Smooth muscle cell (in vitro differentiated cells): ENCODE measurements around the gene IL24. TPM values are rescaled to one million over a fixed set of nuclear protein-coding genes. Genes with fewer than 3 reads are reported as not detected.

Experiments
- DNase-seq: peaks from one replicate; lab custom pipeline; 2025; ENCODE audit not compliant: unreplicated experiment; lab: John Stamatoyannopoulos, UW
- H2AFZ ChIP-seq: fragments of 200-600 bp; sonication (generic); 2 replicates; pipeline ENCODE4 v1.6.0; 2016; ENCODE audit warnings: antibody characterized with exemption, low read depth, mild to moderate bottlenecking
- H3F3A ChIP-seq: fragments of 200-600 bp; sonication (generic); 2 replicates; pipeline ENCODE4 v1.6.0; 2017; ENCODE audit warnings: antibody characterized with exemption, low read depth
- H3K27ac ChIP-seq: fragments of 200-600 bp; sonication (generic); 2 replicates; pipeline ENCODE4 v1.5.1; 2016; ENCODE audit warnings: low read depth, mild to moderate bottlenecking
- H3K27me3 ChIP-seq: fragments of 200-600 bp; sonication (generic); 2 replicates; pipeline ENCODE4 v1.6.1; 2016; ENCODE audit warnings: low read depth, mild to moderate bottlenecking
- H3K36me3 ChIP-seq: fragments of 200-600 bp; sonication (generic); 2 replicates; pipeline ENCODE4 v1.5.1; 2016; ENCODE audit warnings: low read depth
- H3K4me1 ChIP-seq: fragments of 200-600 bp; sonication (generic); 2 replicates; pipeline ENCODE4 v1.5.1; 2016; ENCODE audit warnings: low read depth
- H3K4me2 ChIP-seq: fragments of 200-600 bp; sonication (generic); 2 replicates; pipeline ENCODE4 v1.6.0; 2016; ENCODE audit warnings: mild to moderate bottlenecking
- H3K4me3 ChIP-seq: fragments of 200-600 bp; sonication (generic); 2 replicates; pipeline ENCODE4 v1.5.1; 2016; ENCODE audit warnings: mild to moderate bottlenecking
- H3K79me2 ChIP-seq: fragments of 200-600 bp; sonication (generic); 2 replicates; pipeline ENCODE4 v1.6.0; 2016; ENCODE audit warnings: low read depth, mild to moderate bottlenecking
- H3K9ac ChIP-seq: fragments of 200-600 bp; sonication (generic); 2 replicates; pipeline ENCODE4 v1.6.0; 2016; ENCODE audit warnings: low read depth
- H3K9me3 ChIP-seq: fragments of 200-600 bp; sonication (generic); replicated peaks from 2 replicates; pipeline ENCODE4 v1.5.1; 2016; ENCODE audit warnings: low read depth
- H4K20me1 ChIP-seq: fragments of 200-600 bp; sonication (generic); 2 replicates; pipeline ENCODE4 v1.6.0; 2016; ENCODE audit warnings: low read depth
- CTCF ChIP-seq: fragments of 200-600 bp; sonication (generic); IDR thresholded peaks from 2 replicates; pipeline ENCODE4 v1.5.1; 2017; ENCODE audit warnings: borderline replicate concordance, mild to moderate bottlenecking, antibody characterized with exemption; ENCODE audit not compliant: insufficient read depth, poor library complexity, severe bottlenecking
- WGBS: methylation state at CpG from one replicate; pipeline ENCODE4 v1.1.7; 2016; ENCODE audit warnings: low lambda C conversion rate; 5-methylcytosine and 5-hydroxymethylcytosine counted together
- polyA plus RNA-seq: library from polyadenylated mRNA; unstranded; fragments of >200 nt; fragmentation: Nextera tagmentation; extraction: Ambion mirVana; gene quantifications from 2 replicates; pipeline ENCODE4 v1.2.1, GENCODE V29; 2016
- total RNA-seq: library from RNA; depleted of rRNA; stranded (reverse); fragments of >200 nt; gene quantifications from 2 replicates; pipeline ENCODE4 v1.2.3, GENCODE V29; 2014

Gene IL24
- total and polyA plus RNA-seq, 2 experiments from 2014 or later, result 1.5 to 1.9 TPM

DNA sequence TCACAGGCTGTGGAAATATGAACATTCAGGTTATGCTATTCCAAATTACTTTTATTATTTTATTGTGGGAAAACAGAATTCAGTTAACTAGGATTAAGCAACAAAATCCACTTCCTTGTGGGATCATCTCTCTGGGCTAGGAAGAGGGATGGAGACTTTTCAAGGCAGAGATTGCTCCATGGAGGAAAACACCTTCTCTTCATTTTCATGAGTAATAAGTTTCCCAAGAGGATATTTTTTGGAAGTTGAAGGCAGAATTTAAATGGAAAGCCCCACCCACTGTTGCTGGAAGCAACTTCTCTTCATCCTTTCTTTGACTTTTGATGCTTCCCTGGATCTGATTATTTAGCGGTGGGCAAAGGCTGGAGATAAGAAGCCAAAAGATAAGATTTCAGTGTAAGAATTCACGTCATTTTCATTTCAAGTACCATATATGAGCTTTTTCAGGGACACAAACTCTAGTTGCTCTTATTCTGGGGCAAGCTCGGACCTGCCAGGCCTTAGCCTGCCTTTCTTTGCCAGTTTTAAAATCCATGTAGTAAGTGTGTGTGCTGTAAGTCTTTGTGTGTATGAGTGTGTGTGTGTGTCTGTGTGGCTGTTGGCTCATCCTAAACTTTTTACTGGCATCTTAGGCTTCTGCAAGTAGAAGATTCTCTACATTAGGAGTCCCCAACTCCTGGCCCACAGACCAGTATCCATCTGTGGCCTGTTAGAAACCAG, 11.7 kb upstream of the IL24 start:
- H2AFZ ChIP-seq, result peak overlapping the region; percentile 28
- no peak overlapping the region for H3K4me2 ChIP-seq
- H3F3A ChIP-seq, result no peaks in the 10 kb centered on the region
- no peak overlapping the region for H3K27ac ChIP-seq
- no peak for DNase-seq
- H3K9me3 ChIP-seq, result no peaks in the 10 kb centered on the region
- no peaks in the 10 kb centered on the region for H4K20me1 ChIP-seq
- no peak overlapping the region for H3K9ac ChIP-seq
- H3K4me3 ChIP-seq, result no peak overlapping the region
- no peaks in the 10 kb centered on the region for H3K27me3 ChIP-seq
- TF ChIP-seq CTCF, result no peak
- no peaks in the 10 kb centered on the region for H3K79me2 ChIP-seq
- H3K4me1 ChIP-seq, result peaks cover 2% of the 10 kb centered on the region
- no peaks in the 10 kb centered on the region for H3K36me3 ChIP-seq
- WGBS, result 68% methylated on average over 3 of the region's 3 CpGs

- H3K27me3 ChIP-seq, result no peaks in the 10 kb centered on the region
- no peaks in the 10 kb centered on the region for H3F3A ChIP-seq
- WGBS, result 100% methylated on average over 1 of the region's 1 CpG
- no peak overlapping the region for H3K4me2 ChIP-seq
- no peak overlapping the region for H2AFZ ChIP-seq
- H3K9me3 ChIP-seq, result no peaks in the 10 kb centered on the region
- no peaks in the 10 kb centered on the region for H4K20me1 ChIP-seq
- no peak for TF ChIP-seq CTCF
- H3K4me3 ChIP-seq, result no peak overlapping the region
- H3K36me3 ChIP-seq, result no peaks in the 10 kb centered on the region
- H3K4me1 ChIP-seq, result peaks cover 2% of the 10 kb centered on the region
- H3K79me2 ChIP-seq, result no peaks in the 10 kb centered on the region
- DNase-seq, result no peak
- no peak overlapping the region for H3K9ac ChIP-seq
- H3K27ac ChIP-seq, result no peak overlapping the region
These were observed 10.4 kb upstream of the IL24 start for GRCh38 chr1:206886831-206887230.

DNA sequence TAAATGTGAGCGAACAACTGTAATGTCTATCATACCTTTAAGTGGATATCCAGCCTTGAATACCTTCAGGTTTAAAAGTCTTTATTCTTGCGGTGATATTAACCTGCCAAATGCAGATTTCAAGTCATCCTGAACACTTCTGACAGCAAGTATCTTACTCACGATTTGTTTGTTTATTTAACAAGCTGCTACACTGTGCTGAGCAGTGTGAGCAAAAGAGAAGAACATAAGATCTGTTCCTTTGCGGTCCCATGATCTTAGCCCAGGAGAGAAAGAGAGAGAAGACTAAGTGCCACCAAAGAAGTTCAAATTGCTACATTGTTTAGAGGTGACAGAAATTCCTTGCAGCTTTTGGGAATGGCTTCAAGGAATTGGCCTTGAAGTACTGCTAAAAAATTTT, 9.5 kb upstream of the IL24 start:
- Histone ChIP-seq H3K4me2 (no peak overlapping the region), H2AFZ (peak overlapping the region; percentile 48), H3K36me3 (no peaks in the 10 kb centered on the region), H4K20me1 (no peaks in the 10 kb centered on the region), H3K27ac (peak overlapping the region; percentile 2), H3K4me1 (peaks cover 2% of the 10 kb centered on the region), H3K79me2 (no peaks in the 10 kb centered on the region), H3F3A (no peaks in the 10 kb centered on the region), H3K9me3 (no peaks in the 10 kb centered on the region), H3K9ac (no peak overlapping the region), H3K27me3 (no peaks in the 10 kb centered on the region), H3K4me3 (no peak overlapping the region)
- DNase-seq, result no peak
- 73% methylated on average over 4 of the region's 4 CpGs for WGBS
- no peak for TF ChIP-seq CTCF
